Activated effector memory CD4-positive, alpha-beta T cell treated with Interleukin-2 at 50 U/mL for 16 hours (primary cell): ENCODE measurements around the gene OTOG.

ENCODE experiments used
- DNase-seq: peaks from one replicate; pipeline ENCODE4 v3.0.0-alpha.2; 2020

The OTOG gene

DNA sequence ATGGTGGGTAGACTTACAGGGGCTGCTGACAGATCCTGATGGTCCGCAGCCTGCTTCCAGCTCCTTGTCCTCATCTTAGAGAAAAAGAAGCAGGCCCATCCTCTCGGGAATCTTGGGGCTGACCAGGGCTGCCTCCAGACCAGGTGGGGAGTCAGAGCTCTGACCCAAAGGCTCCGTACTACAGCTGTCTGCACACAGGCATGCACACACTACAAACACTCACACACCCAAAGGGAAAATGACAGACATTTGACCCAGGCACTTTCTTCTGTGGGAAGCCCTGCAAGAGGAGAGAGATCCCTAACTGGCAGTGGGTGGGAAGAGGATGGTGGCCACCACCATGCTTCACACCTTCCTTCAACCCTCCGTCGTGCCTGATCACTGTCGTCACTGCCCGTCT lies 125.4 kb downstream of the OTOG start:
- no peak for DNase-seq

GRCh38 chr11:17673951-17674350 lies 126.9 kb downstream of the OTOG start:
- no peak for DNase-seq

- DNase-seq: no peak
These were observed 135.8 kb downstream of the OTOG start for GRCh38 chr11:17682848-17683247.

- DNase-seq: no peak
These were observed 136.5 kb downstream of the OTOG start for GRCh38 chr11:17683377-17684161.

DNA sequence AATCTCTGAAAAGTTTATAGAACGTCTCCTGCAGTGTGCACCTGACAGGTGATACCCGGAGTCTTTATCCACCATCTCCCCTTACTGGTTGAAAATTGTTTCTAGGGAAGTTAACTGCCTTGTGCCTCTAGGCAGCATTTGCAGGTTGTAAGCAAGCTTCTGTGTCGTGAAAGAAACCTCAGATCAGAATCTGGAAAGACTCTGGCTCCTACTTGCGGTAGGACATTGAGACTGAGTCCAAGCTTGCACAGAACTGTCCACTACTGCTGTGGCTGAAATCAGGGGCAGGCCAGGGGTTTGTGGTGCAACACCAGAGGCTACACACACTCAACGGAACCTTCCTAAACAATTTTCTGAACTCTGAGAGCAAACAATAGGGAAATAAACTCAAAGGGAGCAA lies 137.5 kb downstream of the OTOG start:
- no peak for DNase-seq

DNA sequence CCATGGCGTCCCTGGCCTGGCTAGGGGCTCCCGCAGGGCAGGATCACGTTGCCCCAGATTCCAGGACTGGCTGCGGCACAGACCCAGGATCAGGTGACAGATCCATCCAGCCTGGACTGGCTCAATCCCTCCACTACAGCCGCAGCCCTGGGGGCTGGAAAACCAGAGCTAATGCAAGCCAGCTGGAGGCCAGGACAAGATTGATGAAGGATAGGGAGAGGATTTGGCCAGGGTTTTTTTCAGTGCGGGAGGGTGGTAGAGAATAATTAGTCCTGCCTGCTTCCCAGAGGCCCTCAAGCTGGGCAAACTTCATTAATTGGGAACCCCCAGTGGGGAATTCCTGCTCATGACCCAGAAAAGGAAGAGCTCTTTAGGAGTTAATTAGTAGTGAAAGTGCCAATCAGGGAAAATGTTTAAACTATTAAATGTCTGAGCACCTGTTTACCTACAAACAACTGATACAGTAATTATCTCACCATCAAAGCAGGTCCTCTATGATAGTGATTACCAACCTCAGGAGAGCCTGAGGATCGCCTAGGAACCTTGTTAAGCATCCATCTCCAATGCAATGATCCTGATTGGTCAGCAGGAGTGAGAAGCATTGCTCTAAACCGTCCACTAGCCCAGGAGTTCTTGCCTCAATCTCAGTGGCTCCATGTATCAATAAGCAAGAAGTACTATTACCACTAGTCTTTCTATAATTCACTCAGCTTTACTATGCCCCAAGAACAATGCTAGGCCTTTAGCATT lies 139.3 kb downstream of the OTOG start:
- DNase-seq: no peak

DNA sequence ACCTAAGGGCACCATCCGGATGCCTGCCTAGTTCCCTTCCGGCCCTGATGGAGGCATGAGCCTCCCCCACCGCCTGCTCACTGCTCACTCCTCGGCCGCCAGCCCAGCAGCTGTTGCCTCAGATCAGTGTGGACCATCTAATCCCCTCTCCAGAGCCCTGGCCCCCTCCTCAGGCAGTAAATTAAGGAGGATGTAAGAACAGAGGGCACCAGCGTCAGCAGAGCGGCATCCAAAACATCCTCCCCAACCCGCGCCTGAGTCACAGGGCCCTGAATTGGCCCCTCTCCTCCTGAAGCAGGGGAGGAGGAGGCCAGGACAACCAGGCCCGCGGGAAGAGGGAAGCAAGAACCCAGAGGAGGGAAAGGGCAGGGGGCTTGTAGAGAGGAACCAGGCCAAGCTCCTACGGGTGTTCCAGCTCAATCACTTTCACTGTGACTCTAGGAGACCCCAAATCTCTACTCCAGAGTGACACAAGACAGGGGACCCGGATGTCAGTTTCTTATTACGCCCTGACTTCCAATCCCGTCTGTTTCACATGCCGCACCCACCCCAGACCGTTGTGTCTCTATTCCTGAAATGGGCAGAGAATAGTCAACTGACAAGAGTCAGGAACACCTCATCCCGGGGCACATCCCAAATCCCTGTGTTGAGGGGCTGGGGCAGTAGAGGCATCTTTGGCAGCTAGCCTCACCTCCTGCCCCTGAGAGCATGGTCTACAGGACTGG lies 141.0 kb downstream of the OTOG start:
- no peak for DNase-seq

GRCh38 chr11:17691550-17691949 lies 144.5 kb downstream of the OTOG start:
- DNase-seq: no peak

DNA sequence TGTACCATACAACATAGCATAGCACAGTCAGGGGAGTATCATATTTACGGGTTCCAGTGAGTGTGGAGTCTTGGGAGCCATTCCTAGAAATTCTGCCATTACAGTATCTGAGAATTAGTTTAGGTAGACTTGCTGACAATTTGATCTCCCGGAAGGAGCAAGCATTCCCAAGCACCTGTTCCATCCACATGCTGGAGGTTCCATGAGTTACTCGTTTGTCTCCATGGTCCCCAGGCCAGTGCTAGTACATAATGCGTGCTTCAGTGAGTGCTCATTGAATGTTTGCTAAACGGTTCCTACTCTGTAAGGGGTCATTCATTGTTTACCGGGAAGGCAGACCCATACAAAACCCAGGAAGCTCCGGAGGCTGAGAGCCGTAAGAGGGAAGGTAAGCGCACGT lies 144.9 kb downstream of the OTOG start:
- no peak for DNase-seq

- no peak for DNase-seq
These were observed 145.9 kb downstream of the OTOG start for GRCh38 chr11:17692931-17693330.

GRCh38 chr11:17693531-17693930 lies 146.5 kb downstream of the OTOG start:
- DNase-seq: no peak

DNA sequence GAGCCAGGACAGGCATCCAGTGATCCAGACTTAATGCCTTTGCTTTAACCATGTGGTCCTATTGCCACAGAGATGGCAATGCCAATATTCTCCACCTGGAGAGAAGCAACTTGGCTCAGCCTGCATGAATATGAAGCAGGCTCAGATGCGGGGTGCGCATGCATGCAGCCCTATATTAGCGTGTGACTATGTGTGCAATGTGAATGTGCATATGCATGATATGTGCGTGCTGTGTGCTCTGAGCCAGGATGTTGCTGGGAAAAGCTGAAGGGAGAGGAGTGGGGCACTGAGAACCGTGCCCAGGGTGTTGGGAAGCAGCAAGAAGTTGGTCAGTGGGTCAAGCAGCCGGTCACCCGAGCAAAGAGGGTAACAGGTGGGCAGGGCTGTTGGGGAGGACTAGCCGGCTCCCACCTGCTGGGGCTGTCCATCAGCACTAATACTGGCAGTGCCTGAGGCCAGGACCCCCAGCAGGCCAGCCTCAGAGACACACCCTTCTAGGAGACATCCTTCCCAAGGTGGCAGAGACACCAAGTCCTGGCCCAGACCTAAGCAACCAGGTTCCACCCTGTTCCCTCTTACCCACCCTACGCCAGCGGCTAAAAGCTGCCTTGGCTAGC lies 147.5 kb downstream of the OTOG start:
- DNase-seq: no peak

DNA sequence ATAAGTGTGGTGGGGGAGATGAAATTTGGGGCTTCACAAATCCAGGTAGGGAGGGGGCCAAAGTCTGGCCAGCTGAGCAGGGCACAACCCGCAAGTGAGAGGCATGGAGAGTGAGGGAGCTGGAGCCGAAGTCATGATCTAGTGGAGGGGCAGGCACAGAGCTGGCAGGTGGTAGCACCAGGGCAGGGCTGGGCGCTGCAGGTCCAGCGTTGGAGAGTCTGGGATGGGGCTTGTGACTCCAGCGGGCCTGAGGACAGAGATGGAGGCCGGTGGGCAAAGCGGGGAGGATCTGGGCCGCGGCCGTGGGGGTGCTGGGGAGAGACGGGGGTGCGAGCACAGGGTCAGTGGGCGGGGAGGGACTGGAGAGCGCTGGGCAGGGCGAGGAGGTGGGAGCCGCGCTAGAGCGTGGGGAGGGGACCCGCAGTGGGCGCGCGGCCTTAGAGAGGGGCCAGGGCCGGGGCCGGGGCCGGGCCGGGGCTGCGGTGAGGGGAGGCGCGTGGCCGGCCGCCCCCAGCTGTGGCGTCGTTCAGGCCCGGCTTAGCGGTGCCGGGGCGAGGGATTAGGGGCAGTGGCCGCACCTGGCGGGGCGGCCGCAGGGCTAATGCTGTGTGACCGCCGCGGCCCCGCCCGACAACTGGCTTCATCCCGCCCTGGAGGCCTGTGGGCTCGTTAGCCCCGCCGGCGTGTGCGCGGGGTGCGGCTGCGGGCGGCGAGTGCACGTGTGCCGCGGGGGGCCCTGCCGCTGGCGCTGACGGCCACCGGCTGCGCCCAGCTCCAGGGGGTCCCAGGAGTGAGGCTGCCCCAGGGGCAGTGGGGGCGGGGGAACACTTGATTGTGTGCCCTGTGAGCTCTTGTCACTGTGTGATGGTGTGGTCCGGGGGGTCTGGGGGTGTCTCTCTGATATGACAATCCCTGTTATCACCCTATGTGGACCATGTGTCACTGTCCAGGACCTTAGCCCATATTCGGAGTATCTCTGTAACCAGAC lies 148.7 kb downstream of the OTOG start:
- no peak for DNase-seq

DNA sequence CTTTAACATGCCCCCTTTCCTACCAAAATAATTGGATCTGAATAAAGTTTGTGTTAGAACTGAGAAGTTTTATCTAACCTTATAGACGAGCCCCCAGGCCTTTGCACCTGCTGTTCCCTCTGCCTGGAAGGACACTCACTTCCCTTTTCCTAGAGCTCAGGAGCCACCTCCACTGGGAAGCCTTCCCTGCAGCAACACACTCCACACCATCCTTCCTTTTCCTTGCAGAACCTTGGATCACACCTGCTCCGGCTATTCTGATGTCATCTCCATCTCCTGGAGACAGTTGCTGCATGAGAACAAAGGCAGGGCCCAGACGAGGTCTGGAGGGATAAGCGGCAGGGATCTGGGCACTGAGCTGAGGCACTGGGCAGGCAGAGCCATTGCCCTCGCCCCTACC lies 149.7 kb downstream of the OTOG start:
- DNase-seq: no peak
